SU-DHL-6 (cell line): ENCODE measurements around the gene ICAM1.

Source experiments
- H2AFZ ChIP-seq: fragments of 200-600 bp; sonication (generic); 2 replicates; pipeline ENCODE4 v1.6.1; 2014; ENCODE audit warnings: low read depth, mild to moderate bottlenecking, moderate library complexity, mixed read lengths, antibody characterized with exemption, low read length; ENCODE audit not compliant: severe bottlenecking
- H3F3A ChIP-seq: fragments of 200-600 bp; shearing (Covaris generic); 2 replicates; pipeline ENCODE4 v1.6.0; 2016; ENCODE audit warnings: antibody characterized with exemption, mild to moderate bottlenecking; ENCODE audit not compliant: insufficient read depth
- H3K27ac ChIP-seq: fragments of 200-600 bp; sonication (generic); 2 replicates; pipeline ENCODE4 v1.5.1; 2016; ENCODE audit warnings: low read depth, mild to moderate bottlenecking, low read length, moderate library complexity, mixed read lengths
- H3K27me3 ChIP-seq: fragments of 200-600 bp; sonication (generic), shearing (Covaris generic); 2 replicates; pipeline ENCODE4 v1.6.0; 2014; ENCODE audit warnings: mild to moderate bottlenecking, low read length
- H3K36me3 ChIP-seq: fragments of 200-600 bp; sonication (generic); 2 replicates; pipeline ENCODE4 v1.6.1; 2014; ENCODE audit warnings: mild to moderate bottlenecking, low read length, mixed read lengths
- H3K4me2 ChIP-seq: fragments of 300-600, 200-600 bp; shearing (Covaris generic), sonication (generic); 2 replicates; pipeline ENCODE4 v1.6.0; 2014; ENCODE audit warnings: low read length, low read depth, mild to moderate bottlenecking; ENCODE audit not compliant: poor library complexity, severe bottlenecking
- H3K4me3 ChIP-seq: fragments of 200-600 bp; sonication (generic); 2 replicates; pipeline ENCODE4 v1.5.1; 2014; ENCODE audit warnings: antibody characterized with exemption, low read length, mild to moderate bottlenecking, mixed read lengths; ENCODE audit not compliant: insufficient read depth, poor library complexity, severe bottlenecking
- H3K79me2 ChIP-seq: fragments of 200-600 bp; sonication (generic); 2 replicates; pipeline ENCODE4 v1.6.1; 2014; ENCODE audit warnings: mild to moderate bottlenecking, low read length, moderate library complexity; ENCODE audit not compliant: insufficient read depth
- H3K9ac ChIP-seq: fragments of 200-600 bp; sonication (generic); 2 replicates; pipeline ENCODE4 v1.7.0; 2014; ENCODE audit warnings: mild to moderate bottlenecking, low read length
- H3K9me2 ChIP-seq: fragments of 200-600 bp; sonication (generic); replicated peaks from 2 replicates; pipeline ENCODE4 v1.6.1; 2014; ENCODE audit warnings: low read length; ENCODE audit not compliant: insufficient read depth
- H3K9me3 ChIP-seq: fragments of 200-600 bp; sonication (generic); 2 replicates; pipeline ENCODE4 v1.6.1; 2014; ENCODE audit warnings: low read length, mixed read lengths; ENCODE audit not compliant: insufficient read depth
- H4K20me1 ChIP-seq: fragments of 200-600 bp; sonication (generic); 2 replicates; pipeline ENCODE4 v1.6.1; 2014; ENCODE audit warnings: low read depth, mild to moderate bottlenecking, antibody characterized with exemption, low read length, moderate library complexity, mixed read lengths
- CTCF ChIP-seq: fragments of 200-600 bp; sonication (generic); IDR thresholded peaks from one replicate; pipeline ENCODE4 v1.5.1; 2017; ENCODE audit warnings: antibody characterized with exemption, mild to moderate bottlenecking, low read length, moderate library complexity; ENCODE audit not compliant: insufficient read depth, poor library complexity, severe bottlenecking
- EZH2phosphoT487 ChIP-seq: fragments of 200-600 bp; sonication (generic), shearing (Covaris generic); conservative IDR thresholded peaks from 2 replicates; pipeline ENCODE4 v1.6.1; 2018; ENCODE audit warnings: mild to moderate bottlenecking, antibody characterized with exemption, low read length, moderate library complexity, mixed read lengths

Gene ICAM1

DNA sequence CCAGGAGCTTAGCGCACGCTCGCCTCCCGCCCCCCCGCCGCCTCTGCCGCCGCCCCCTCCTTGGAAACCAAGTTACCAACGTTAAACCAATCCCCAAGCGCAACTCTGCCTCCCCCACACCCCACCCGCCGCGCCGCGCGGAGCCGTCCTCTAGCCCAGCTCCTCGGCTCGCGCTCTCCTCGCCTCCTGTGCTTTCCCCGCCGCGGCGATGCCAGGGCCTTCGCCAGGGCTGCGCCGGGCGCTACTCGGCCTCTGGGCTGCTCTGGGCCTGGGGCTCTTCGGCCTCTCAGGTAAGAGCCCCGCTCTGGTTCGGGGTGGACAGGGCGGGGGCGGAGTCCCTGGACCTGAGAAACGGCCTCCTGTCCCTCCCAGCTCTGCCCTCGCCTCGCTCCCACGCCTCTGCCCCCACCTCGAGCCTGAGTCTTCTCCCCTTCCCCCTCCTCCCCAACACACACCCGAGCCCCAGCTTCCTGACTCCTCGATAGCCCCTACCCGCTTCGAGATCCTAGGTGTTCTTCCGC is 19.0 kb downstream of the ICAM1 start, which contains the start of gene ICAM5:
TSS of gene ICAM5 (plus strand) at position 117 of the 521 bp plus-strand sequence. CDS start at position 209, 92 bp downstream.
- Histone ChIP-seq H4K20me1 (no peaks in the 10 kb centered on the region), H2AFZ (peak within 1 kb of the TSS; percentile 90), H3K36me3 (no peaks in the 10 kb centered on the region), H3K4me2 (peak within 1 kb of the TSS; percentile 80), H3K27me3 (no peaks in the 10 kb centered on the region), H3K9me3 (no peaks in the 10 kb centered on the region), H3K4me3 (peak within 1 kb of the TSS; percentile 58), H3F3A (peaks cover 18% of the 10 kb centered on the region), H3K79me2 (no peaks in the 10 kb centered on the region), H3K27ac (peak within 1 kb of the TSS; percentile 66), H3K9me2 (no peaks in the 10 kb centered on the region), H3K9ac (peak within 1 kb of the TSS; percentile 62)
- no peak for TF ChIP-seq EZH2phosphoT487
- no peak for TF ChIP-seq CTCF

DNA sequence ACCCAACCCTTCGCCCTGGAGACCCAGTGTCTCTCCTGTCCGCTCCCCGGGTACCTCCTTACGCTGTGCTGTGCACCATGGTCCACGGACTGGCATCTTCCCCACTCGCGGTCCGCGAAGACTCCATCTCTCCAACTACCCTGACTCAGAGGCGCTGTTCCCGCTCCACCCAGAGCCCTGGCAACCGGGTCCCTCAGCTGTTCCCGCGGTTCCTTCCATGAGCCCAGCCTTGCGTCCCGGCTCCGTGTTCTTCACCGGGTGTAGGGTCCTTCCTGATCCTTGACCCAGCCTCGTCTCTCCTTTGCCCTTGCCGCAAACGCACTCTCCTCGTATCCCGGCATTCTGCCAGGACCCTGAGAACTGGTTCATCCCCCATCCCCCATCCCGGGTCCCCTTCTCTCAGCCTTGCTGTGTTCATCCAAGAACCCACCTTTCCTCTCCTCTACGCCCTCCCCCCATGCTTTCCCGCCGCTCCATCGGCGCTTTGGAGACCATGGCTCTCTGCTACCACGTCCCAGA is 19.5 kb downstream of the ICAM1 start:
- Histone ChIP-seq H3K27ac (no peak overlapping the region), H2AFZ (peak overlapping the region; percentile 90), H3K9ac (peak overlapping the region; percentile 62), H3K4me3 (peak overlapping the region; percentile 58), H3K36me3 (no peaks in the 10 kb centered on the region), H3K27me3 (no peaks in the 10 kb centered on the region), H3K9me3 (no peaks in the 10 kb centered on the region), H3F3A (peaks cover 14% of the 10 kb centered on the region), H3K4me2 (peak overlapping the region; percentile 80), H3K9me2 (no peaks in the 10 kb centered on the region), H3K79me2 (no peaks in the 10 kb centered on the region), H4K20me1 (no peaks in the 10 kb centered on the region)
- no peak for TF ChIP-seq EZH2phosphoT487
- TF ChIP-seq CTCF: no peak

DNA sequence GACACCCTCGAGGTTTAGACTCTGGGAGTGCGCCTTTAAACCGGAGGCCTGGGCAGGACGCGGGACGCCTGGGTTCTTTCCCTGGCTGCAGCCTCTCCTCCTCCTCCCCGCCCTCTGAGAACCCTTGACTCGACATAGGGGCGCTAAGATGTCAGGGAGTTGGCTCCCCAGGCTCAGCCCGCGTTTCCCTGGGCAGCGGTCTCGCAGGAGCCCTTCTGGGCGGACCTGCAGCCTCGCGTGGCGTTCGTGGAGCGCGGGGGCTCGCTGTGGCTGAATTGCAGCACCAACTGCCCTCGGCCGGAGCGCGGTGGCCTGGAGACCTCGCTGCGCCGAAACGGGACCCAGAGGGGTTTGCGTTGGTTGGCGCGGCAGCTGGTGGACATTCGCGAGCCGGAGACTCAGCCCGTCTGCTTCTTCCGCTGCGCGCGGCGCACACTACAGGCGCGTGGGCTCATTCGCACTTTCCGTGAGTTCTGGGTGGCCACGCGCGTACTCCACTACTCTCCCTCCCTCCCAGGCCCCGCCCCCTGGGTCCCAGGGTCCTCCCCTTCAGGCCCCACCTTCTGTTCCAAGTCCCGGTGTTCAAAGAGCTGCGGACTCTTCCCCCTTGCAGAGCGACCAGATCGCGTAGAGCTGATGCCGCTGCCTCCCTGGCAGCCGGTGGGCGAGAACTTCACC is 20.1 kb downstream of the ICAM1 start:
- Histone ChIP-seq H3K9me2 (no peaks in the 10 kb centered on the region), H3K4me3 (peak overlapping the region; percentile 58), H3K79me2 (no peaks in the 10 kb centered on the region), H3K9ac (peak overlapping the region; percentile 62), H4K20me1 (no peaks in the 10 kb centered on the region), H3K4me2 (peak overlapping the region; percentile 80), H3K9me3 (no peaks in the 10 kb centered on the region), H3K27me3 (no peaks in the 10 kb centered on the region), H3K27ac (no peak overlapping the region), H3F3A (peaks cover 8% of the 10 kb centered on the region), H3K36me3 (no peaks in the 10 kb centered on the region), H2AFZ (no peak overlapping the region)
- TF ChIP-seq EZH2phosphoT487 (no peak), CTCF (no peak)
